ENCODE results near the gene C11orf58.

Gene C11orf58

DNA sequence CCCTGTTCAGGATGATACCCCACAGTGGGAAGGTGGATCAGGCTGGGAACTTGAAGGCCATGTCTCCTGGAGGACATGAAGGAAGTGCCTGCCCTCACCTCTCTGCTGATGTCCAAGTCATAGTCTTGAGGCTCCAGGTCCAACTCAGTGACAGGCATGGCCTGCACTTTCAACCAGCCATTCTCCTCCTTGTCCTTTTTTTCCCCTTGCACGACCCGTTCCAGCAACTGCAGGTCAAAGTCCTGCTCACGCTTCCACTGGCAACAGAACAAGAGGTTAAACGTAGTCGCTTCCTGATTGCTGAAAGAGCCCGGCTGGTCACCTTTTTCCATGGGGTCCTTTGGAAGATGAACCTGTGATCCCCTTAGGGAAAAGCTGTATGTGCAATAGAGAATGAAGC, 47.7 kb downstream of the C11orf58 start:
- H3K9me3 ChIP-seq (ENCODE audit: control insufficient read depth, insufficient read depth, low read length), result no peaks in the 10 kb centered on the region
- H3K9me2 ChIP-seq (replicated peaks; ENCODE audit: control insufficient read depth, low read length), result no peaks in the 10 kb centered on the region
- H3K4me3 ChIP-seq (ENCODE audit: low read length), result no peak overlapping the region
- no peaks in the 10 kb centered on the region for H3K79me2 ChIP-seq (ENCODE audit: control insufficient read depth, low read length)
- H3K4me2 ChIP-seq (ENCODE audit: low read length), result no peak overlapping the region
- H4K20me1 ChIP-seq (ENCODE audit: control insufficient read depth, insufficient read depth, low read depth, low read length), result no peaks in the 10 kb centered on the region; the same call in 1 of the 2 replicates
- H3K36me3 ChIP-seq (ENCODE audit: control insufficient read depth, low read length), result no peaks in the 10 kb centered on the region
- TF ChIP-seq, protein P1, sequence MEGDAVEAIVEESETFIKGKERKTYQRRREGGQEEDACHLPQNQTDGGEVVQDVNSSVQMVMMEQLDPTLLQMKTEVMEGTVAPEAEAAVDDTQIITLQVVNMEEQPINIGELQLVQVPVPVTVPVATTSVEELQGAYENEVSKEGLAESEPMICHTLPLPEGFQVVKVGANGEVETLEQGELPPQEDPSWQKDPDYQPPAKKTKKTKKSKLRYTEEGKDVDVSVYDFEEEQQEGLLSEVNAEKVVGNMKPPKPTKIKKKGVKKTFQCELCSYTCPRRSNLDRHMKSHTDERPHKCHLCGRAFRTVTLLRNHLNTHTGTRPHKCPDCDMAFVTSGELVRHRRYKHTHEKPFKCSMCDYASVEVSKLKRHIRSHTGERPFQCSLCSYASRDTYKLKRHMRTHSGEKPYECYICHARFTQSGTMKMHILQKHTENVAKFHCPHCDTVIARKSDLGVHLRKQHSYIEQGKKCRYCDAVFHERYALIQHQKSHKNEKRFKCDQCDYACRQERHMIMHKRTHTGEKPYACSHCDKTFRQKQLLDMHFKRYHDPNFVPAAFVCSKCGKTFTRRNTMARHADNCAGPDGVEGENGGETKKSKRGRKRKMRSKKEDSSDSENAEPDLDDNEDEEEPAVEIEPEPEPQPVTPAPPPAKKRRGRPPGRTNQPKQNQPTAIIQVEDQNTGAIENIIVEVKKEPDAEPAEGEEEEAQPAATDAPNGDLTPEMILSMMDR (IDR thresholded peaks at IDR 0.05; ENCODE audit: low read depth, low read length, poor library complexity, severe bottlenecking), result no peak
- no peak for TF ChIP-seq EZH2phosphoT487 (IDR thresholded peaks at IDR 0.05; ENCODE audit: borderline replicate concordance, low read length)
- peaks cover 6% of the 10 kb centered on the region for H3K27me3 ChIP-seq (ENCODE audit: control insufficient read depth, low read length)
- no peaks in the 10 kb centered on the region for H3F3A ChIP-seq (ENCODE audit: control insufficient read depth, insufficient read depth)
- no peak overlapping the region for H3K27ac ChIP-seq (ENCODE audit: low read depth, low read length)
- H3K4me1 ChIP-seq (ENCODE audit: control insufficient read depth, low read length), result no peaks in the 10 kb centered on the region

DNA sequence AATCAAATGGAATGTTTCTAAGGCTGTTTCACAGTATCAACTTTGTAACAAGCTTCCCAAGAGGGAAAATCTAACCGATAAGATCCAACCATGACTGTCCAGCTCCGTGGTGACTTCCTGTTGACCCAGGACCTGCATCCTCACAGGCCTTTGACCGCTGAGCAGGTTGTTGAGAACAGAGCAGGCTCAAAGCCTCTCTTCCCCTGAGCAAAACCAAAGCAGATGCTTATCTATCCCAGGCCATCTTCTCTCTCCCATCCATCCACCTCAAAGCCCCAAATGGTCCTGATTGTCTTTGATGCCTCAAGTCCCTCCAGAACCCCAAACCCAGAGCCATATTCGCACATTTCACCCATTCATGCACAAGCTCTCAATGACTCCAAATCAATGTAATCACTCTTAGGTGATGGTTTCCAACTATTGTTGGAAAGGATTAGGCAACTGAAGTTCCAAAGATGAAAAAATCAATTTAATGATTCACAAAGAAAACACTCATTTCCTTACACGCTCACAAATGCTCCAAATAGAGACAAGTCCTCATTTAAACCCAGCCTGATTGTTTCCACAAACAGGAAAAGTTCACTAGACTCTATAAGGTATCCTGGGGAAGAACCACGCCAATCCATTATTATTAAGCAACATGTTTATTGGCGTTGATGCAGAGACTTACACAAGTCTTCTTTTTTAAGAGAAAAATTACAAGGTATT, 48.7 kb downstream of the C11orf58 start:
- Histone ChIP-seq H3K9me3 (ENCODE audit: control insufficient read depth, insufficient read depth, low read length) (no peaks in the 10 kb centered on the region), H3K27ac (ENCODE audit: low read depth, low read length) (no peak overlapping the region), H3K4me3 (ENCODE audit: low read length) (no peak overlapping the region), H3K36me3 (ENCODE audit: control insufficient read depth, low read length) (no peaks in the 10 kb centered on the region), H3K27me3 (ENCODE audit: control insufficient read depth, low read length) (peaks cover 6% of the 10 kb centered on the region), H3K4me1 (ENCODE audit: control insufficient read depth, low read length) (no peaks in the 10 kb centered on the region), H4K20me1 (ENCODE audit: control insufficient read depth, insufficient read depth, low read depth, low read length) (no peaks in the 10 kb centered on the region; the same call in 1 of the 2 replicates), H3F3A (ENCODE audit: control insufficient read depth, insufficient read depth) (no peaks in the 10 kb centered on the region), H3K79me2 (ENCODE audit: control insufficient read depth, low read length) (no peaks in the 10 kb centered on the region), H3K4me2 (ENCODE audit: low read length) (no peak overlapping the region), H3K9me2 (replicated peaks; ENCODE audit: control insufficient read depth, low read length) (no peaks in the 10 kb centered on the region)
- TF ChIP-seq, protein P1 (IDR thresholded peaks at IDR 0.05; ENCODE audit: low read depth, low read length, poor library complexity, severe bottlenecking), result no peak

- H3K4me2 ChIP-seq (ENCODE audit: low read length), result no peak overlapping the region
- no peak overlapping the region for H3K27ac ChIP-seq (ENCODE audit: low read depth, low read length)
- H3K9me2 ChIP-seq (replicated peaks; ENCODE audit: control insufficient read depth, low read length), result no peaks in the 10 kb centered on the region
- no peaks in the 10 kb centered on the region for H3K9me3 ChIP-seq (ENCODE audit: control insufficient read depth, insufficient read depth, low read length)
- TF ChIP-seq, protein P1 (IDR thresholded peaks at IDR 0.05; ENCODE audit: low read depth, low read length, poor library complexity, severe bottlenecking), result peak; percentile 95
- TF ChIP-seq EZH2phosphoT487 (IDR thresholded peaks at IDR 0.05; ENCODE audit: borderline replicate concordance, low read length), result no peak; the same call in 1 of the 2 replicates
- no peaks in the 10 kb centered on the region for H3K79me2 ChIP-seq (ENCODE audit: control insufficient read depth, low read length)
- H3K4me3 ChIP-seq (ENCODE audit: low read length), result no peak overlapping the region
- no peaks in the 10 kb centered on the region for H3K36me3 ChIP-seq (ENCODE audit: control insufficient read depth, low read length)
- H3F3A ChIP-seq (ENCODE audit: control insufficient read depth, insufficient read depth), result no peaks in the 10 kb centered on the region
- H4K20me1 ChIP-seq (ENCODE audit: control insufficient read depth, insufficient read depth, low read depth, low read length), result no peaks in the 10 kb centered on the region; the same call in 1 of the 2 replicates
- peaks cover 6% of the 10 kb centered on the region for H3K27me3 ChIP-seq (ENCODE audit: control insufficient read depth, low read length)
- no peaks in the 10 kb centered on the region for H3K4me1 ChIP-seq (ENCODE audit: control insufficient read depth, low read length)
These were observed 50.0 kb downstream of the C11orf58 start for GRCh38 chr11:16788141-16789062.

Data from DOHH2 (cell line).